Fibroblast of pulmonary artery (primary cell): ENCODE data around the gene KRTAP3-1.

ENCODE experiments used
- DNase-seq: peaks from one replicate; pipeline ENCODE4 v3.0.0-alpha.2; 2010; ENCODE audit warnings: low read depth
- H3K4me3 ChIP-seq: replicated peaks from 2 replicates; pipeline ENCODE4 v1.5.1; 2011; ENCODE audit warnings: low read depth, mild to moderate bottlenecking, control low read depth, low read length, moderate library complexity
- CTCF ChIP-seq: IDR thresholded peaks from 2 replicates; pipeline ENCODE4 v1.5.1; 2011; ENCODE audit warnings: mild to moderate bottlenecking, control low read depth, low read length, inconsistent platforms; ENCODE audit errors: missing control alignments

Gene KRTAP3-1

GRCh38 chr17:40974366-40974765, 34.6 kb downstream of the KRTAP3-1 start:
- H3K4me3 ChIP-seq: no peak overlapping the region
- DNase-seq: no peak
- no peak for TF ChIP-seq CTCF

DNA sequence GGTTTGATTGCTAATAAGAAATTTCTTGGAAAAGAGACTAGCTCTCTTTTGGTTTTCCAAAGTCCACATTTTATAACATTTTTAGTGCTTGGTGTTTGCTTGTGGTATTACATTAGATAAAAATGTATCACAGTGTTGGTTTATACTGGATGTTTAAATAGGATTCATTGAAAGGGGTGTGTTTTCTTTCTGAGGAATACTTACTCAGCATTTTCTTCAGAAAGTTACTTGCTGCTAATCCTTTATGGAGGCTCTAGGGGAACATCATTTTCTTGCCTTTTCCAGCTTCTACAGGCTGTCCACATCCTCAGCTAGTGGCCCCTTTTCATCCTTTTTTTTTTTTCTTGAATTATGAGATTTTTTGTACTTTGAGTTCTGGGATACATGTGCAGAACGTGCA, 41.3 kb downstream of the KRTAP3-1 start:
- no peak for DNase-seq
- H3K4me3 ChIP-seq: no peak overlapping the region
- TF ChIP-seq CTCF: no peak

- DNase-seq: no peak
- TF ChIP-seq CTCF: no peak
- no peak within 1 kb of the TSS for H3K4me3 ChIP-seq
These were observed 42.1 kb downstream of the KRTAP3-1 start, which contains the start of gene KRT39 for GRCh38 chr17:40966848-40967247. TSS of gene KRT39 (minus strand) at chr17:40966948. CDS start at chr17:40966856, 92 bp downstream.

DNA sequence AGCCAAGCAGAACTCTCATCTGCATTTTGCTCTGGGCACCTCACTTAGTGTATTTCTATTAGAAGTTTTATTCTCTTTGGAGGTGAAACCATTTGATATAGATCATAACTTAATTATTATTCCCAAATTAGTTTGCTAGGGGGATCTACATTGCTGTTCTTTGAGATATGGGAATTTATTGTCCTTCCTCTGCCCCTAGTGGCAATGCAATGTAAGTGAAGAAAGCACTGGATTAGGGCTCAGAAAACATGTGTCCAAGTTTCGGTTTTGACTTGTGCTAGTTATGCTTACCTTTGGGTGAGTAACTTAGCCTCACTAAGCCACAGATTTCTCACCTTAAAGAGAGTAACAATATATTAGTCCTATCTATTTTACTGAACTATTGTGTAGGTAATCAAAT, 45.1 kb downstream of the KRTAP3-1 start:
- DNase-seq: peak; percentile 20

GRCh38 chr17:40962059-40962561, 46.8 kb downstream of the KRTAP3-1 start:
- no peak for TF ChIP-seq CTCF
- DNase-seq: no peak
- no peak overlapping the region for H3K4me3 ChIP-seq

More for the DNA sequence above, 45.1 kb downstream of the KRTAP3-1 start:
- peak; percentile 80 for TF ChIP-seq CTCF
- no peak overlapping the region for H3K4me3 ChIP-seq

DNA sequence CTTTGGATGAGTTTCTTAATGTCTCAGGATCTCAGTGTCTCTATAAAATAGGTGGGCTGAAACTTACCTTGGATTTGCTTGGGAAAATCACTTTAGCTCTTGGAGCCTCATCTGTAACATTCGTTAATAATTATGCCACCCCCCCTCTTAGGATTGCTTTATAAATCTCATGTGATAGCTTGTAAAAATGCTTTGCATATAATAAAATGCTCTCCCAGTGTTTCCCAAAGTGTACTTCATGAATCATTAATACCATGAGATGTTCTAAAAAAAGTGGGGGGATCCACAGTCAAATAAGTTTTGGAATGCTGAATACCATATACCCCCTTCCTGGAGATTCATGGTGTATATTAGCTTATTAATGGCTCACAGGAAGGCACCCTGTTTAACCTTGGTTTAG, 47.3 kb downstream of the KRTAP3-1 start:
- no peak for TF ChIP-seq CTCF
- no peak overlapping the region for H3K4me3 ChIP-seq
- no peak for DNase-seq

DNA sequence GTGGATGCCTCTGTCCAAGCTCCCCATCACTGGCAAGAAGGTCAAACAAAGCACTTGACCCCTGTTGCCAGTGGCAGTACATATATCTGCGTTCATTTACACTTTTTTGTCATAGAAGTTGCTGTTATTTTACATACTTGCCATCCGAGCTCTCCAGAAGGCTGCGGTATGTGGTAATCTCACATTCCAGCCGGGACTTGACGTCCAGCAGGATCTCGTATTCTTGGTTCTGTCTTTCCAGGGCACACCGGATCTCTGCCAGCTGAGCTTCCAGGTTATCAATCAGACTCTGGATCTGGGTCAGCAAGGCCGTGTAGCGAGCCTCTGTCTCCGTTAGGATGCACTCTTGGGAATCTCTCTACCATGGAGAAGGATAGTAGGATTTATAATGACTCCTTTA, 48.8 kb downstream of the KRTAP3-1 start:
- peak overlapping the region; percentile 2 for H3K4me3 ChIP-seq
- DNase-seq: peak; percentile 32
- TF ChIP-seq CTCF: no peak
